Activated CD8-positive, alpha-beta memory T cell treated with anti-CD3 and anti-CD28 coated beads, Interleukin-2, amount 10 ng/mL, durations not matched to agents 7 days and 5 days (primary cell): Measurements from ENCODE around the gene TIGAR. TPM values are rescaled to one million over a fixed set of nuclear protein-coding genes. Genes with fewer than 3 reads are reported as not detected.

Experiments
- ATAC-seq: fragments of 150-1000 bp; cut with Tn5 transposase; one replicate; pipeline ENCODE4 v1.10.0; 2021; ENCODE audit warnings: moderate library complexity
- CTCF ChIA-PET: fragments of 350-600 bp; sonication (Branson Sonifier 250); formaldehyde crosslinking; loops from one replicate; lab custom pipeline; 2021; ENCODE audit warnings: antibody characterized with exemption; lab: Charles Lee
- DNase-seq: peaks from one replicate; pipeline ENCODE4 v3.0.0-alpha.2; 2020
- H3K27ac Mint-ChIP-seq: one replicate; pipeline ENCODE4 v1.8.0; 2021; ENCODE audit warnings: mild to moderate bottlenecking, mixed read lengths
- H3K27me3 Mint-ChIP-seq: one replicate; pipeline ENCODE4 v1.8.0; 2021; ENCODE audit warnings: mixed read lengths
- H3K36me3 Mint-ChIP-seq: one replicate; pipeline ENCODE4 v1.8.0; 2021; ENCODE audit warnings: mild to moderate bottlenecking, mixed read lengths
- H3K4me1 Mint-ChIP-seq: one replicate; pipeline ENCODE4 v1.8.0; 2021; ENCODE audit warnings: mixed read lengths
- H3K4me3 Mint-ChIP-seq: one replicate; pipeline ENCODE4 v1.8.0; 2021; ENCODE audit warnings: mild to moderate bottlenecking, moderate library complexity, mixed read lengths
- H3K9me3 Mint-ChIP-seq: one replicate; pipeline ENCODE4 v1.8.0; 2022; ENCODE audit warnings: low read depth, mixed read lengths
- total RNA-seq, 2 experiments: library from RNA; stranded (reverse); gene quantifications; one replicate each; pipeline ENCODE4 v1.2.3, GENCODE V29; 2021

Gene TIGAR
- total RNA-seq, 2 experiments from 2014 or later = 7.6 to 18.1 TPM

DNA sequence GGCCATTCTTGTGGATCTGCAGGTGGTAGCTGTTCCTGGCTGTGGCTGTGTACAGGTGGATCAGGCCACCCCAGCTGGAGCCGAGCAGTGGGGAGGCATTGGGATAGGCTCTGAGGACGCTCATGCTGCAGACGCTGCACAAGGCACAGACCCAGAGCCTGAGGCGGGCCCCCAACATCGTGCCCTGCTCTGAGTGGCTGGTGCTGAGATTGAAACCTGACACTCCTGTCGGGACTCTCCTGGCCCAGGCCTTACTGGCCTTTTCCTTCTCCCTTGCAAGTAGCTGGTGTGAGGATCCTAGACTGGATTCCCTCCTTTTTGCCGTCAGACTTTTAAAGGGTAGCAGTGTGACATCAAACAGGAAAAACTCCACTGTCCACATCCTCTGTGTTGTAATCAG, 58.4 kb downstream of the TIGAR start, which contains the start of gene FGF23:
FGF23 (minus strand) TSS at position 308 of the 400 bp plus-strand sequence; CDS start at position 178, 130 bp downstream.
- CTCF ChIA-PET = interaction anchor here (1.1 kb wide), 1 partner anchor 494 kb away, joined by 3 read pairs; no protein-coding TSS in a partner anchor
- H3K4me1 Mint-ChIP-seq = no peaks in the 10 kb centered on the region
- peaks cover 62% of the 10 kb centered on the region for H3K27me3 Mint-ChIP-seq
- no peak for ATAC-seq
- no peak within 1 kb of the TSS for H3K4me3 Mint-ChIP-seq
- H3K9me3 Mint-ChIP-seq = no peaks in the 10 kb centered on the region
- DNase-seq = no peak
- no peak within 1 kb of the TSS for H3K27ac Mint-ChIP-seq
- no peaks in the 10 kb centered on the region for H3K36me3 Mint-ChIP-seq

DNA sequence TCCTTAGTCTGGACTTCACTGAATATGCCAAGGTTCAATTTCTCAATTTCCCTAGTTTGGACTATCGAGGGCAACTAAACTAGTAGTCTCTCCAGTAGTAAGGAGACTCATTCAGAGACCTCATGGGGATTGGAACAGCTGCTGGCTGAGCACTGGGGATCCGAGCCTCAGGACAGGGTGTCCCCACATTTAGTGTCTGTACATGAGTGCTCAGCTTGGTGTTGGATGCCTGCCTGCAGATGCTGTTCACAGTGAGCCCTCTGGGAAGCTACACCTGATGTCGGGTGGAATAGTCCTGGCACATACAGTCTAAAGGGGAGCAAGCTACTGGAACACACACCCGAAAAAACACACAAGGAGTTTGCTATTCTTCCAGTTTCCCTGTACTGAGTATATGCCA, 59.3 kb downstream of the TIGAR start:
- CTCF ChIA-PET = interaction anchor here (1.1 to 1.2 kb wide), 2 partner anchors 10 to 495 kb away, joined by 3 to 4 read pairs; no protein-coding TSS in a partner anchor
- DNase-seq (no peak), ATAC-seq (no peak)
- Mint-ChIP-seq H3K27me3 (peaks cover 59% of the 10 kb centered on the region), H3K36me3 (no peaks in the 10 kb centered on the region), H3K4me3 (no peak overlapping the region), H3K9me3 (no peaks in the 10 kb centered on the region), H3K4me1 (no peaks in the 10 kb centered on the region), H3K27ac (no peak overlapping the region)

DNA sequence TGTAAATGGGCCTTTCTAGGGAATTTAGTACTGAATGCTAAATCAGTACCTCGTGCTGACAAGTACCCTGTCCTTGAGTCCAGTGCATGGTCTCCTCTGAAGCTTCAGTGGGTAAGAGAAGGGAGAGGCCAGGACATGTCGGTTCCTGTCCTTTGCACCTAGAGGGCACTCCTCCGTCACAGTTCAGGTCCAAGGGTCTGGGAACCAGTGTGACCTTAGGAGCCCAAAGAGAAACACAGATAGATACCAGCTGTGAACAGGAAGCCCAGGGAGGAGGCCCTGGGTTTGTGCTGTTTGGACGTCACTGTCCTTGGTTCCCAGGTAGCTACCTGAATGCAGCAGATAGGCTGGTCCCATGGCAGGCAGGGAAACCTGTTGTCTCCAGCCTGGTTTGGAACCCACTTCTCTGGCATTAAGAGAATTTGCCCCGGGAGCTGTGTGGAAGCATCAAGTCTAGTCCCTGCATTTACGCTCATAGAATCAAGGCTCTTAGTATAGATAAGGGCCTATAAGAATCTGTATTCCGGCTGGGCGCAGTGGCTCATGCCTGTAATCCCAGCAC, 62.4 kb downstream of the TIGAR start:
- Mint-ChIP-seq H3K9me3 (no peaks in the 10 kb centered on the region), H3K4me1 (no peaks in the 10 kb centered on the region), H3K27ac (no peak overlapping the region), H3K36me3 (no peaks in the 10 kb centered on the region), H3K4me3 (no peak overlapping the region), H3K27me3 (peaks cover 57% of the 10 kb centered on the region)
- peak; percentile 20 for ATAC-seq
- CTCF ChIA-PET = interaction anchor here (0.6 to 1.2 kb wide), 2 partner anchors 143 to 469 kb away, joined by 3 to 4 read pairs; no protein-coding TSS in a partner anchor
- peak; percentile 39 for DNase-seq

DNA sequence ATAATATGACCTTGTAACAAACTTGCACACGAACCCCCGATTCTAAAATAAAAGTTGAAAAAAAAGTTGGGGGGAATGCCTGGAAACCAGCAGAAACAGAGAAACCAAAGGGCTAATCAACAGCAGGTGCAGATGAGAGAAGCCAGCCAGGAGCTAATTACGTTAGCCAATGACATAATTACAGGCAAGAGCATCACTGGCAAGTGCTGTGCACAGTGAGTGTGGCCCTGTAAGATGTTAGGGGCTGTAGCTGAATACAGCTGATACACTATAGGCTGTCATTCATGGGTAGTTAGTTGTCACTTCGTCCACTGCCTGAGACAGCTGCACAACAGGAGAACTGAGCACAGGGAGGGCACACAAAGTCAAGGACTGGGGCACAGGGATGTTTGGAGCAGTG, 65.8 kb downstream of the TIGAR start:
- Mint-ChIP-seq H3K9me3 (no peaks in the 10 kb centered on the region), H3K36me3 (no peaks in the 10 kb centered on the region), H3K27me3 (peaks cover 32% of the 10 kb centered on the region), H3K4me3 (no peak overlapping the region), H3K27ac (no peak overlapping the region), H3K4me1 (peaks cover 5% of the 10 kb centered on the region)
- CTCF ChIA-PET = no interaction called here
- DNase-seq (no peak), ATAC-seq (no peak)

DNA sequence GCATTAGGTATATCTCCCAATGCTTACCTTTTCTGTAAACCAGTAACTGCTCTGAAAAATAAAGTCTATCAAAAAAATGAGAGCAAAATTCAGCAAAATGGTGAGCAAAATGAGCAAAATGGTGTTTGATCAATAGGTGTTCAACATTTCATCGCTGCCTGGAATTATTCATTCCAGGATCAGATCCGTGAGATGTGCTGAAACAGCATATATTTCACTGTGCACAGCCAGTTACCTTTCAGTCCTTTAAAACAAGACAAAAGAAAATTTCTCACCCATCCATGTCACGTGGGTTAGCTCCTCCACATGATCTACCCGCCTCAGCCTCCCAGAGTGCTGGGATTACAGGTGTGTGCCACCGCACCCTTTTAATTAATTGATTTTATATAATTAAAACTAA, 66.6 kb downstream of the TIGAR start:
- H3K4me1 Mint-ChIP-seq = peaks cover 13% of the 10 kb centered on the region
- H3K9me3 Mint-ChIP-seq = no peaks in the 10 kb centered on the region
- H3K4me3 Mint-ChIP-seq = no peak overlapping the region
- H3K27me3 Mint-ChIP-seq = peaks cover 30% of the 10 kb centered on the region
- H3K27ac Mint-ChIP-seq = no peak overlapping the region
- ATAC-seq = no peak
- CTCF ChIA-PET = no interaction called here
- DNase-seq = no peak
- no peaks in the 10 kb centered on the region for H3K36me3 Mint-ChIP-seq

DNA sequence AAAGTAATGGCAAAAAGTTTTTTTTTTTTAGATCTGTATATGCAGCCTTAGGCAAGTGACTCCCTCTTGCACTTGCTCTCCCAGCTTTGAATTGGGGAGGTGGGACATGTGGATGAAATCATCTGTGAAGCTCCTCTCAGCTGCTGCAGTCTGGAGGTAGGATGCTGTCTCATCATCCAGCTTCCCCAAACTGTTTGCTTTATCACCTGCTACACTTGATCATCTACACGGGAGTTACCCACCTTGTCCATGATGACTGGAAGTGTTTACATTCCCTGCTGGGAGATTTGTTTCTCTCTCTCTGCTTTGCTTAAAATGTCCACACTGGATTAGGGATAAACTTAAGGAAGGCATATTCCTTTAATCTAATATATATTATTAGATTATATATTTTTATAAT, 67.0 kb downstream of the TIGAR start:
- Mint-ChIP-seq H3K36me3 (no peaks in the 10 kb centered on the region), H3K9me3 (no peaks in the 10 kb centered on the region), H3K4me1 (peaks cover 17% of the 10 kb centered on the region), H3K4me3 (no peak overlapping the region), H3K27ac (no peak overlapping the region), H3K27me3 (peaks cover 28% of the 10 kb centered on the region)
- ATAC-seq (no peak), DNase-seq (no peak)
- CTCF ChIA-PET = no interaction called here

DNA sequence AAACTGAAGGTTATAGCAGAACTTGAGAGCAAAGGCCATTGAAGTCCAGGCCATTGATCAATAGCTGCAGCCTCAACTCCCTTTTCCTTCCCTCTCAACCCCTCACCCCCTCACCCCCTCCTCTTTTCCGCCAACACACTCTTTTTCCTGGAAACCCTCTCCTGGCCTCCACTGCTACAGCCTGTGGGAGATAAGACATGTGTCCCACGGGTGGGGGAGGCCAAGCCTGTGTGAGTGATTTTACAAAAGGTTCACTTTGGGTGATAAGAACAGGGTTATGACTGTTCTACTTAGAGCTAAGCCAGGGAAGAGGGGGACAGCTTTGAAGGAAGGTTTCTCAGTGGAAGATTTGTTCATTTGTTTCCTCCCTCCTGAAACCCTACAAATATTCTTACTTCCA, 67.6 kb downstream of the TIGAR start:
- CTCF ChIA-PET = interaction anchor here (1.2 kb wide), 1 partner anchor 111 kb away, joined by 4 read pairs; no protein-coding TSS in a partner anchor
- no peaks in the 10 kb centered on the region for H3K36me3 Mint-ChIP-seq

DNA sequence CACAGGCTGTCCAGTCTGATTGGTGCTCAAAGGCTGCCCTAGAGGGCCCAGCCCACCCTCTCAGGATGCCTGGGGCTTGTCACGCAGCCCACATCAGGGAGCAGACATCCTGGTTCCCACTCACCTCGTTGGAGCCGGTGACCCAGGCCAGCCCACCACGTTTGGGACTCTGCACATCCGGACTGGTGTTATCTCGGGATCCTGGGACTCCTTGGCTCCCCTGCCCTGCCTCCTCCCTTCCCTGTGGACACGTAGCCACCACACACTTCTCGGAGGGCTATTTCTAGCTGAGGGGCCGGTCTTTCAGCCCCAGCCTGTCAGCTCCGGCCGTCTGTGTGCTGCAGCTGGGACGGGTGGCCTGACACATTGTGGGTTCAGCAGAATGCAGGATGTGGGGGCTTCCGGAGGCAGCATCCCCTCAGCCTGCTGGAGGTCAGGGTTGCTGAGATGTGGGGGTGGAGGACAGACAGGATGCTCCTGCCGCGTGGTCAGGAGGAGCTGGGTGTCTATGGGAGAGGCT, 71.3 kb downstream of the TIGAR start:
- peak; percentile 72 for DNase-seq
- no peaks in the 10 kb centered on the region for H3K36me3 Mint-ChIP-seq
- H3K4me3 Mint-ChIP-seq = peak overlapping the region; percentile 38
- H3K27ac Mint-ChIP-seq = peak overlapping the region; percentile 73
- peaks cover 41% of the 10 kb centered on the region for H3K27me3 Mint-ChIP-seq
- CTCF ChIA-PET = no interaction called here
- H3K9me3 Mint-ChIP-seq = no peaks in the 10 kb centered on the region
- H3K4me1 Mint-ChIP-seq = peaks cover 20% of the 10 kb centered on the region
- ATAC-seq = peak; percentile 77

More for the DNA sequence above, 67.6 kb downstream of the TIGAR start:
- no peak for ATAC-seq
- Mint-ChIP-seq H3K27ac (peak overlapping the region; percentile 4), H3K9me3 (no peaks in the 10 kb centered on the region), H3K4me3 (no peak overlapping the region), H3K27me3 (peaks cover 28% of the 10 kb centered on the region), H3K4me1 (peaks cover 20% of the 10 kb centered on the region)
- DNase-seq = peak; percentile 37

DNA sequence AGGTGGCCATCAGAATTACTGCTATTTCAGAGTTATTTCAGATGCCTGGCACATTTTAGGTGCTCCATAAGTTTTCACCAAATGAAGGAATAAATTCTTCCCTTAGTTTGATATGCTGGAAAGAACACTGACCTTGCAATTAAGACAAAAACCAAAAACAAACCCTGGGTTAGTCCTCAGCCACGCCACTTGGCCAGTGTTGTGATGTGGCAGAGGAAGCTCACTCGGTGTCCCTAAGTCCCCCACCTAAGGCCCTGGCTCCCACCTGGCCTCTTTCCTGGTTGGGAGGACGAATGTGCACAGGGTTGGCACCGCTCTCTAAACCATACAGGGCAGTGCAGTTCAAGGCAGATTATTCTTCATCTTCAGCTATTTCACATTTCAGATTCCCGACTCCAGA, 72.2 kb downstream of the TIGAR start:
- Mint-ChIP-seq H3K27me3 (peaks cover 40% of the 10 kb centered on the region), H3K4me3 (no peak overlapping the region), H3K9me3 (no peaks in the 10 kb centered on the region), H3K36me3 (no peaks in the 10 kb centered on the region), H3K4me1 (peaks cover 20% of the 10 kb centered on the region), H3K27ac (no peak overlapping the region)
- CTCF ChIA-PET = no interaction called here
- ATAC-seq (no peak), DNase-seq (no peak)

DNA sequence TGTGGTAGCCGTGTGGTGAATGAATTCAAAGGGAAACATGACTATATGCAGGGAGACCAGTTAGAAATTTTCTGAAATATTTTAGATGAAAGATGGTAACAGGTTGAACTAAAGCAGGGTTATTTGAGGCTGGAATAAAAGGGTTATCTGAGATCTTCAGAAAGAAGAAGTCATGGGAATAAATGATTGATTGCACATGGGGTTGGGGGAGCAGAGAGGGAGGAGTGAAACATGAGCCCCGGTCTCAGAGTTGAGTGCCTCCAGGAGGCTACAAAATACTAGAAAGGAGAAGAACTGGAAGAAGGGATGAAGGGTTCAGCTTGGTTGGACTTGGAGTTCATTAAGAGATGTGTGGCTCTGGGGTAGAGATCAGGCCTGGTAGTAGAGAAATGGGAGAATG, 74.8 kb downstream of the TIGAR start:
- ATAC-seq (no peak), DNase-seq (no peak)
- Mint-ChIP-seq H3K36me3 (no peaks in the 10 kb centered on the region), H3K27ac (no peak overlapping the region), H3K27me3 (peaks cover 49% of the 10 kb centered on the region), H3K4me3 (no peak overlapping the region), H3K4me1 (peaks cover 20% of the 10 kb centered on the region), H3K9me3 (no peaks in the 10 kb centered on the region)
- CTCF ChIA-PET = interaction anchor here (1.4 kb wide), 1 partner anchor 18 kb away, joined by 3 read pairs; no protein-coding TSS in a partner anchor

DNA sequence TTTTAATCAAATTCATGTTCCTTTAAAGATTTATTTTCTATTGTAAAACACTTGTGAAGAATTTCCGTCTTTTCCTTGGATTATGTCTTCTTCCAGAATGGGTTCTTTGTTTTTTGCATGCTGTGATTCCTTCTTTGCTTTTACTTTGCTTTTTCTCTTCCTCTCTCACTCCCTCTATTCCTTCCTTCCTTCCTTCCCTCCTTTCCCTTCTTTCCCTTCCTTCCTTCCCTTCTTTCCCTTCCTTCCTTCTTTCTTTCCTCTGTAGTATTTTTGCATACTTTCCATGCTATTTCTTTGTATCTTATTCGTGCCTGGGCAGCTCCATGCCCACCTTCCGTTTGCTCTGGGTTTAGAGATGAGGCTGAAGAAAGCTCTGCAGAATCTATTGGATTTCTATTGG, 80.1 kb downstream of the TIGAR start:
- Mint-ChIP-seq H3K9me3 (no peaks in the 10 kb centered on the region), H3K4me1 (no peaks in the 10 kb centered on the region), H3K27me3 (peaks cover 40% of the 10 kb centered on the region), H3K27ac (no peak overlapping the region), H3K4me3 (no peak overlapping the region), H3K36me3 (no peaks in the 10 kb centered on the region)
- CTCF ChIA-PET = no interaction called here
- no peak for ATAC-seq
- DNase-seq = no peak

DNA sequence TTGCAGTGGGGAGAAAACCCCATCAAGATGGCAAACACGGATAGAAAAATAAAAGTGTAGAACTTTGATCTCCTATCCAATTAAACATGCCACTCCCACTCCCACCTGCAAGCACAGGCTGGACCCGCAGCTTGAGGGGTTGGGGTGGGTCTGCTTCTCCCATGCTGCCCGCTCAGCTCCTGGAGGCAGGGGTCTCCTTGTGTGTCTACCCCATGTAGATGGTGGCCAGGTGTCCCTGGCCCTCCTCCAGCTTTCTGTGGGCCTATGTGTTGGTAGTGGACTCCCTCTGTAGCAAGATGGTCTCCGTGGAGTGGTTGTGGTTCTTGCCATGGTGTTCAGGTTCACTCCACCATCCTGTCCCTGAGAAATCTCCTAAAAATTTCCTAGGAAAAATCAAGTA, 82.0 kb downstream of the TIGAR start:
- no peak overlapping the region for H3K4me3 Mint-ChIP-seq
- no peaks in the 10 kb centered on the region for H3K9me3 Mint-ChIP-seq
- no peak for ATAC-seq
- no peaks in the 10 kb centered on the region for H3K4me1 Mint-ChIP-seq
- no peak for DNase-seq
- H3K27me3 Mint-ChIP-seq = peaks cover 32% of the 10 kb centered on the region
- CTCF ChIA-PET = no interaction called here
- no peak overlapping the region for H3K27ac Mint-ChIP-seq
- no peaks in the 10 kb centered on the region for H3K36me3 Mint-ChIP-seq
